OCI-LY7 (cell line): ENCODE data around the gene IQSEC1. TPM values are rescaled to one million over a fixed set of nuclear protein-coding genes. Genes with fewer than 3 reads are reported as not detected.
A peak's percentile ranks its signal among the peaks of the same experiment; 100 is the strongest.

Experiments
- BruUV-seq: library from RNA; stranded (reverse); fragments of 400-500 nt; replicated peaks from 2 replicates; lab custom pipeline; 2021; lab: Mats Ljungman, UMichigan
- CTCF ChIA-PET: fragments of 300-600 bp; sonication (Branson Sonifier 250); formaldehyde crosslinking; loops from one replicate; lab custom pipeline; 2022; ENCODE audit warnings: antibody characterized with exemption; ENCODE audit not compliant: unreplicated experiment; lab: Charles Lee
- POLR2A ChIA-PET: fragments of 300-600 bp; sonication (Branson Sonifier 250); formaldehyde crosslinking; loops from one replicate; lab custom pipeline; 2022; ENCODE audit warnings: antibody characterized with exemption; lab: Charles Lee
- DNase-seq: peaks from one replicate; pipeline ENCODE4 v3.0.0-alpha.2; 2015; ENCODE audit warnings: low spot score
- H2AFZ ChIP-seq: fragments of 200-600 bp; sonication (generic), shearing (Covaris generic); 2 replicates; pipeline ENCODE4 v1.6.1; 2014; ENCODE audit warnings: mild to moderate bottlenecking, antibody characterized with exemption, low read length, moderate library complexity
- H3K27ac ChIP-seq: fragments of 200-600 bp; sonication (generic); 2 replicates; pipeline ENCODE4 v1.5.1; 2014; ENCODE audit warnings: mixed run types, low read depth, mild to moderate bottlenecking, moderate library complexity, low read length, inconsistent platforms; ENCODE audit not compliant: poor library complexity, severe bottlenecking
- H3K36me3 ChIP-seq: fragments of 200-600 bp; sonication (generic); 2 replicates; pipeline ENCODE4 v1.6.1; 2014; ENCODE audit warnings: mild to moderate bottlenecking, antibody characterized with exemption, low read length, moderate library complexity, mixed read lengths; ENCODE audit not compliant: insufficient read depth
- H3K4me1 ChIP-seq: fragments of 200-600 bp; sonication (generic); 2 replicates; pipeline ENCODE4 v1.5.1; 2014; ENCODE audit warnings: mild to moderate bottlenecking, low read length; ENCODE audit not compliant: insufficient read depth, poor library complexity, severe bottlenecking
- H3K4me2 ChIP-seq: fragments of 200-600 bp; sonication (generic); 2 replicates; pipeline ENCODE4 v1.6.1; 2014; ENCODE audit warnings: mild to moderate bottlenecking, low read length
- H3K4me3 ChIP-seq: fragments of 200-600 bp; sonication (generic); 2 replicates; pipeline ENCODE4 v1.5.1; 2014; ENCODE audit warnings: mild to moderate bottlenecking, low read depth, low read length; ENCODE audit not compliant: poor library complexity, severe bottlenecking
- H3K79me2 ChIP-seq: fragments of 200-600 bp; sonication (generic); 2 replicates; pipeline ENCODE4 v1.6.1; 2016; ENCODE audit warnings: low read depth, mild to moderate bottlenecking, low read length, moderate library complexity, mixed read lengths; ENCODE audit not compliant: insufficient read depth
- H3K9me2 ChIP-seq: fragments of 200-600 bp; sonication (generic); 2 replicates; pipeline ENCODE4 v1.6.1; 2016; ENCODE audit warnings: mild to moderate bottlenecking, low read length, mixed read lengths; ENCODE audit not compliant: insufficient read depth
- H3K9me3 ChIP-seq: fragments of 200-600 bp; sonication (generic); 2 replicates; pipeline ENCODE4 v1.6.1; 2014; ENCODE audit warnings: mild to moderate bottlenecking, mixed run types, low read length, mixed read lengths
- H4K20me1 ChIP-seq: fragments of 200-600 bp; sonication (generic); 2 replicates; pipeline ENCODE4 v1.6.1; 2014; ENCODE audit warnings: mild to moderate bottlenecking, antibody characterized with exemption, low read length, moderate library complexity, mixed read lengths; ENCODE audit not compliant: insufficient read depth
- EZH2phosphoT487 ChIP-seq: fragments of 200-600 bp; sonication (generic); IDR thresholded peaks from 2 replicates; pipeline ENCODE4 v1.6.1; 2018; ENCODE audit warnings: low read depth, borderline replicate concordance, mild to moderate bottlenecking, mixed run types, antibody characterized with exemption, low read length, moderate library complexity, mixed read lengths
- intact Hi-C: fragments of 100-400 bp; cut with micrococcal nuclease; formaldehyde crosslinking; loops from one replicate; pipeline ENCODE4 v1.10.0; 2022; ENCODE audit not compliant: unreplicated experiment
- total RNA-seq, 2 experiments: library from RNA; depleted of rRNA in 1 of 2; stranded (reverse); fragments of >200 nt in 1 of 2; shearing (Covaris generic) in 1 of 2; gene quantifications; 2 replicates each; pipeline ENCODE4 v1.2.3, GENCODE V29; 2014 to 2022
- TF ChIP-seq, protein P1 (sequence below): fragments of 200-600 bp; sonication (generic); conservative IDR thresholded peaks from 2 replicates; pipeline ENCODE4 v1.5.1; 2014; ENCODE audit warnings: mild to moderate bottlenecking, antibody characterized with exemption, low read length, moderate library complexity, mixed read lengths

The IQSEC1 gene
- total RNA-seq, 2 experiments from 2014 or later: 25.2 to 70.1 TPM

DNA sequence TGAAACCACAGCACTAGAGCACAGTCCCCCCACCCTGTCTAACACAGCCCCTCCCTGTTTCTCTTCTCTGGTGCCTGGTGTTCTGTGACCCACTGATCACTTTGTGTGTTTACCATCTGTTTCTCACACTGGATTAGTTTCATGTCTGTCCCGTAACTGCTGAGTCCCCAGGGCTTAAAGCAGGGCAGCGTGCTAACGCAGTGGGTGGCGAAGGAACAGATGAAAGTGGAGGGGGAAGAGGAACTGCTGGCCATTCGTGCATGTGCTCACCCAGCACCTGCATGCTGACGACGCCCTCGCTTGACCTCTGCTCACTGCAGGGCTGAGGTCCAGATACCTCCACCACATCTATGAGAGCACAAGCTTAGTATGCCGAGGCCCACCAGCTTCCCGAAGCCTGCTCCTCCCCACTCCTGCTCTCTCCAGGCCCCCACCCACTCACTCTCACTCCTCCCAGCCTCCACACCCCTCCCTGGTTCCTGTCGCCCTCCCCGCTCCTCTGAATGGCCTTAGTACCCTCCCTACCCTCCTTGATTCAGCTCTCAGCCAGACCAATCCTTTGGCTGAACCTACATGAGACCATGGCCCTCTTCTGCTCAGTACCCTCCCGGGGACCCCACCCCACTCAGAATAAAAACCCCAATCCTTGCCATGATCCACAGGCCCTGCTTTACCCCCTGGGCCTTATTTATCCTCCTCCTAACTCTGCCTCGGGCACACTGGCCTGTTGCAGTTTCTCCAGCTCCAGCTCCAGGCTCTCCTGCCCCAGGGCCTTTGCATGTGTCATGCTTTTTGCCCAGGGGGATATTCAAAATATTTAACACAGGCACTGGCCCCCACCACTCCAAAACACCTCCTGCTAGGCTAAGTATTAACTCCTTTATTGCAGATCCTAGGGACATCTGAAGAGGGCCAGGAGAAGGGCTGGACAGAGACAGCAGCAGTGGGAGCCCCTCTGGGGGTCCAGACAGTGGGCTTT, 15.1 kb upstream of the IQSEC1 start:
- Histone ChIP-seq H3K79me2 (no peaks in the 10 kb centered on the region), H3K4me1 (peaks cover 66% of the 10 kb centered on the region), H3K4me2 (peak overlapping the region; percentile 67), H3K9me3 (no peaks in the 10 kb centered on the region), H4K20me1 (no peaks in the 10 kb centered on the region), H3K36me3 (no peaks in the 10 kb centered on the region), H2AFZ (peak overlapping the region; percentile 59; the same call in 1 of the 2 replicates), H3K27ac (peak overlapping the region; percentile 87), H3K9me2 (no peaks in the 10 kb centered on the region), H3K4me3 (peak overlapping the region; percentile 11)
- no TSS peak for BruUV-seq
- TF ChIP-seq, protein P1, sequence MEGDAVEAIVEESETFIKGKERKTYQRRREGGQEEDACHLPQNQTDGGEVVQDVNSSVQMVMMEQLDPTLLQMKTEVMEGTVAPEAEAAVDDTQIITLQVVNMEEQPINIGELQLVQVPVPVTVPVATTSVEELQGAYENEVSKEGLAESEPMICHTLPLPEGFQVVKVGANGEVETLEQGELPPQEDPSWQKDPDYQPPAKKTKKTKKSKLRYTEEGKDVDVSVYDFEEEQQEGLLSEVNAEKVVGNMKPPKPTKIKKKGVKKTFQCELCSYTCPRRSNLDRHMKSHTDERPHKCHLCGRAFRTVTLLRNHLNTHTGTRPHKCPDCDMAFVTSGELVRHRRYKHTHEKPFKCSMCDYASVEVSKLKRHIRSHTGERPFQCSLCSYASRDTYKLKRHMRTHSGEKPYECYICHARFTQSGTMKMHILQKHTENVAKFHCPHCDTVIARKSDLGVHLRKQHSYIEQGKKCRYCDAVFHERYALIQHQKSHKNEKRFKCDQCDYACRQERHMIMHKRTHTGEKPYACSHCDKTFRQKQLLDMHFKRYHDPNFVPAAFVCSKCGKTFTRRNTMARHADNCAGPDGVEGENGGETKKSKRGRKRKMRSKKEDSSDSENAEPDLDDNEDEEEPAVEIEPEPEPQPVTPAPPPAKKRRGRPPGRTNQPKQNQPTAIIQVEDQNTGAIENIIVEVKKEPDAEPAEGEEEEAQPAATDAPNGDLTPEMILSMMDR: no peak
- TF ChIP-seq EZH2phosphoT487: no peak
- ChIA-PET CTCF (no interaction called here), POLR2A (interaction anchor here (1.9 kb wide), 1 partner anchor 16 kb away, joined by 5 read pairs; no protein-coding TSS in a partner anchor)
- peak; percentile 90 for DNase-seq
- intact Hi-C loops: loop anchor here (5.0 kb wide), 1 partner anchor 339 kb away; no protein-coding TSS in a partner anchor

DNA sequence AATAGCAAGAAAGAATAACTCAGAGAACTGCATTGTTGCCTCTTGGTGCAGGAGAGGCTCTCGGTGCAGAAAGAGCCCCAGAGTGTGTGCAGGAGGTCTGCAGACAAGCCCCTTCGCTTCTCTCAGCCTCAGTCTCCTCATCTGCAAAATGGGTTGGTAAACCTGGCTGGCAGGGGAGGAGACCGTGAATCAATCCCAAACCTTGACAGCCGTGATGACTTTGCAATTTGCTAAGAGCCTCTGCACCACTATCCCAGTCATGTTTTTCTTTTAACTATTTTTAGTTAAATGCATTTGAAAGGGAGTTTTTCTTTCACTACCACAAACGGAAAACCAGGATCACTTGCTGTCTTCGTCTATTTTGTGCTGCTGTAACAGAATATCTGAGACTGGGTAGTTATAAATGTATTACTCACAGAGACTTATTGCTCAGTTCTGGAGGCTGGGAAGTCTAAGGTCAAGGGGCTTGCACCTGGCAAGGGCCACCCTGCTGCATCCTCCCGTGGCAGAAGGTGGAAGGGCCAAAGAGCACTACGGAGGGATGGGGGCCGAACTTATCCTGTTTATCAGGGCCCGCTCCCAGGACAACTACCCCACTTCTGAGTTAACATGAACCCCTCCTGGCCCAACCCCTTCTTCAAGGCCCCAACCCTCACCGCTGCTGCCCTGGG, 14.2 kb upstream of the IQSEC1 start:
- no TSS peak for BruUV-seq
- Histone ChIP-seq H3K4me1 (peaks cover 75% of the 10 kb centered on the region), H3K79me2 (no peaks in the 10 kb centered on the region), H3K9me2 (no peaks in the 10 kb centered on the region), H3K9me3 (no peaks in the 10 kb centered on the region), H2AFZ (peak overlapping the region; percentile 59; the same call in 1 of the 2 replicates), H3K4me3 (peak overlapping the region; percentile 11), H3K4me2 (peak overlapping the region; percentile 67), H3K27ac (peak overlapping the region; percentile 87), H4K20me1 (no peaks in the 10 kb centered on the region), H3K36me3 (no peaks in the 10 kb centered on the region)
- POLR2A ChIA-PET: interaction anchor here (0.6 to 1.9 kb wide), 6 partner anchors 15 to 1650 kb away, joined by 3 to 5 read pairs (median 3); no protein-coding TSS in a partner anchor
- DNase-seq: peak; percentile 62
- intact Hi-C loops: loop anchor here (1.0 to 5.0 kb wide), 2 partner anchors 71 to 340 kb away; no protein-coding TSS in a partner anchor
- TF ChIP-seq, protein P1: no peak
- no peak for TF ChIP-seq EZH2phosphoT487
- CTCF ChIA-PET: interaction anchor here (0.6 kb wide), 1 partner anchor 11 kb away, joined by 3 read pairs; no protein-coding TSS in a partner anchor
